ENCODE measurements around the gene SAMD13. TPM values are rescaled to one million over a fixed set of nuclear protein-coding genes. Genes with fewer than 3 reads are reported as not detected.

Gene SAMD13
- total and polyA plus RNA-seq, 10 donors, result 0.39 to 2.8 (median 1.5) TPM

DNA sequence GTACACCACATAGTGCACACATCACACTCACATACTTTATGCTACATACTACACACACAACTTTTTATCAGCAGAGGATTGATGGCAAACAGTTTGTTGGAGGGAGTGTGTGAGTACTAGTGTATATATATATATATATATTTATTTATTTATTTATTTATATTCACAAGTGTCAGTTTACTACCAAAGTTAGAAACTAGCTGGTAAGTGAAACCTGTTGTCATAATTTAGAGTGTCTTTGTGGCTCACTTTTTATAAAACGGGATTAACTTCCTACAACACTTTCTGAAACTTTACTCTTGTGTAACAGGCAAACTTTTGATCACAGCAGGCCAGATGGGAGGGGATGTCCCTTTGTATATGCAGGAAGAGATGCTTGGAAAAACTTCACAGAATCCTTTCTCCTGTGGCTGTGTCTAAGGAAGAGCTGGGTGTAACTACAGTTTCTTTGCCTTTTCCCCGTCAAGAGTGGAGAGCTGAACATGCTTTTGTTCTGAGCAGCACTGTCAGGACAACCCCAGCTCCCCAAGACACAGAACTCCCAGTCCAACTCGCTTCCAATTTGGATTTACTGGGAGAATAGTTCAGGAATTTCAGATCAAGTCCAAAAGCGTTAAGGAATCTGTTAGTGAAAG is 1.9 kb upstream of the SAMD13 start:
- peak overlapping the region in 4 of 8 donors; percentile 68 to 95 (median 84) for H3K4me3 ChIP-seq
- intact Hi-C loops (cut with DNase I; ENCODE audit: low total_unique reads), result loop anchor here (10.0 kb wide), 1 partner anchor 145 kb away; no protein-coding TSS in a partner anchor
- peaks cover 0 to 12% (median 8%) of the 10 kb centered on the region in 8 donors for H3K9me3 ChIP-seq
- H3K27me3 ChIP-seq (replicated peaks in 1 of 7), result peaks cover 0 to 13% (median 0%) of the 10 kb centered on the region in 7 donors
- DNase-seq, result no peak
- peaks cover 4 to 70% (median 55%) of the 10 kb centered on the region in 6 donors for H3K4me1 ChIP-seq
- TF ChIP-seq POLR2A (IDR thresholded peaks at IDR 0.05) (no peak), POLR2AphosphoS5 (IDR thresholded peaks at IDR 0.05) (no peak)
- TF ChIP-seq, protein P1, sequence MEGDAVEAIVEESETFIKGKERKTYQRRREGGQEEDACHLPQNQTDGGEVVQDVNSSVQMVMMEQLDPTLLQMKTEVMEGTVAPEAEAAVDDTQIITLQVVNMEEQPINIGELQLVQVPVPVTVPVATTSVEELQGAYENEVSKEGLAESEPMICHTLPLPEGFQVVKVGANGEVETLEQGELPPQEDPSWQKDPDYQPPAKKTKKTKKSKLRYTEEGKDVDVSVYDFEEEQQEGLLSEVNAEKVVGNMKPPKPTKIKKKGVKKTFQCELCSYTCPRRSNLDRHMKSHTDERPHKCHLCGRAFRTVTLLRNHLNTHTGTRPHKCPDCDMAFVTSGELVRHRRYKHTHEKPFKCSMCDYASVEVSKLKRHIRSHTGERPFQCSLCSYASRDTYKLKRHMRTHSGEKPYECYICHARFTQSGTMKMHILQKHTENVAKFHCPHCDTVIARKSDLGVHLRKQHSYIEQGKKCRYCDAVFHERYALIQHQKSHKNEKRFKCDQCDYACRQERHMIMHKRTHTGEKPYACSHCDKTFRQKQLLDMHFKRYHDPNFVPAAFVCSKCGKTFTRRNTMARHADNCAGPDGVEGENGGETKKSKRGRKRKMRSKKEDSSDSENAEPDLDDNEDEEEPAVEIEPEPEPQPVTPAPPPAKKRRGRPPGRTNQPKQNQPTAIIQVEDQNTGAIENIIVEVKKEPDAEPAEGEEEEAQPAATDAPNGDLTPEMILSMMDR (IDR thresholded peaks at IDR 0.05 in 8 of 11, conservative IDR thresholded peaks at IDR 0.05 in 3 of 11), result no peak
- peak overlapping the region in 5 of 8 donors; percentile 85 to 91 (median 89) for H3K27ac ChIP-seq
- no peaks in the 10 kb centered on the region for H3K36me3 ChIP-seq
- 28 to 40% (median 29%) methylated on average over 4 of the region's 4 CpGs for WGBS, 5 donors

GRCh38 chr1:84300501-84300900 is 1.0 kb upstream of the SAMD13 start:
- 65 to 100% (median 90%) methylated on average over 1 of the region's 1 CpG for WGBS, 5 donors
- H3K4me1 ChIP-seq, result peaks cover 4 to 70% (median 55%) of the 10 kb centered on the region in 6 donors
- TF ChIP-seq POLR2AphosphoS5 (IDR thresholded peaks at IDR 0.05), result no peak
- TF ChIP-seq POLR2A (IDR thresholded peaks at IDR 0.05), result no peak
- TF ChIP-seq, protein P1 (IDR thresholded peaks at IDR 0.05 in 8 of 11, conservative IDR thresholded peaks at IDR 0.05 in 3 of 11), result no peak
- no peak for DNase-seq
- intact Hi-C loops (cut with DNase I; ENCODE audit: low total_unique reads), result loop anchor here (10.0 kb wide), 1 partner anchor 146 kb away; no protein-coding TSS in a partner anchor
- H3K9me3 ChIP-seq, result peaks cover 0 to 8% (median 5%) of the 10 kb centered on the region in 8 donors
- no peaks in the 10 kb centered on the region for H3K36me3 ChIP-seq
- peak overlapping the region in 1 of 8 donors; percentile 57 for H3K4me3 ChIP-seq
- H3K27ac ChIP-seq, result peak overlapping the region in 7 of 8 donors; percentile 37 to 91 (median 85)
- peaks cover 0 to 13% (median 0%) of the 10 kb centered on the region in 7 donors for H3K27me3 ChIP-seq (replicated peaks in 1 of 7)

- TF ChIP-seq POLR2AphosphoS5 (IDR thresholded peaks at IDR 0.05) (no peak), POLR2A (IDR thresholded peaks at IDR 0.05) (no peak)
- TF ChIP-seq, protein P1 (IDR thresholded peaks at IDR 0.05 in 8 of 11, conservative IDR thresholded peaks at IDR 0.05 in 3 of 11), result no peak
- H3K27me3 ChIP-seq (replicated peaks in 1 of 7), result peaks cover 0 to 13% (median 0%) of the 10 kb centered on the region in 7 donors
- DNase-seq, result no peak
- WGBS, 5 donors, result 2 to 15% (median 9%) methylated on average over 6 of the region's 6 CpGs
- H3K4me3 ChIP-seq, result peak overlapping the region in 7 of 8 donors; percentile 4 to 57 (median 18)
- intact Hi-C loops (cut with DNase I; ENCODE audit: low total_unique reads), result loop anchor here (10.0 kb wide), 1 partner anchor 147 kb away; no protein-coding TSS in a partner anchor
- peaks cover 4 to 70% (median 55%) of the 10 kb centered on the region in 6 donors for H3K4me1 ChIP-seq
- H3K9me3 ChIP-seq, result peaks cover 0 to 1% (median 0%) of the 10 kb centered on the region in 8 donors
- no peaks in the 10 kb centered on the region for H3K36me3 ChIP-seq
- H3K27ac ChIP-seq, result peak overlapping the region in 7 of 8 donors; percentile 5 to 91 (median 85)
Observed at GRCh38 chr1:84301785-84302385, 377 bp downstream of the SAMD13 start.

All from spleen (tissue), 11 donors.